ENCODE measurements around the gene CBX5. TPM values are rescaled to one million over a fixed set of nuclear protein-coding genes. Genes with fewer than 3 reads are reported as not detected.
"Not testable (repeated sequence)": the region's sequence is repeated elsewhere in the genome, so short reads cannot be mapped to it uniquely, and the experiment has no call there.

The CBX5 gene
- total RNA-seq (58.5 TPM), polyA plus RNA-seq (ENCODE audit: insufficient read depth in 1 of 8, insufficient read length in 8 of 8, low replicate concordance in 1 of 8) (10 to 100 TPM; 57.2 to 89.1 (median 71.2) TPM)
- long read RNA-seq, donor 1, full-length matches to known transcripts, result 16 of 1,073 reads
- long read RNA-seq, donor 1, partial matches to known transcripts, result 657 of 1,073 reads
- long read RNA-seq, donor 1, other reads (novel, unspliced or antisense), result 400 of 1,073 reads
- long read RNA-seq, donor 2, partial matches to known transcripts, result 0 of 1 reads
- long read RNA-seq, donor 2, other reads (novel, unspliced or antisense), result 0 of 1 reads
- long read RNA-seq, donor 3, full-length matches to known transcripts, result 28 of 1,691 reads
- long read RNA-seq, donor 3, partial matches to known transcripts, result 848 of 1,691 reads
- long read RNA-seq, donor 3, other reads (novel, unspliced or antisense), result 815 of 1,691 reads
- long read RNA-seq, donor 4, full-length matches to known transcripts, result 14 of 31 reads
- long read RNA-seq, donor 4, partial matches to known transcripts, result 17 of 31 reads
- long read RNA-seq, donor 4, other reads (novel, unspliced or antisense), result 0 of 31 reads
- long read RNA-seq, donor 5, full-length matches to known transcripts, result 57 of 3,341 reads
- long read RNA-seq, donor 5, partial matches to known transcripts, result 2,933 of 3,341 reads
- long read RNA-seq, donor 5, other reads (novel, unspliced or antisense), result 351 of 3,341 reads
- long read RNA-seq, donor 6, full-length matches to known transcripts, result 34 of 2,189 reads
- long read RNA-seq, donor 6, partial matches to known transcripts, result 1,050 of 2,189 reads
- long read RNA-seq, donor 6, other reads (novel, unspliced or antisense), result 1,105 of 2,189 reads
- long read RNA-seq, donor 7, full-length matches to known transcripts, result 22 of 68 reads
- long read RNA-seq, donor 7, partial matches to known transcripts, result 46 of 68 reads
- long read RNA-seq, donor 7, other reads (novel, unspliced or antisense), result 0 of 68 reads
- long read RNA-seq, donor 8, full-length matches to known transcripts, result 12 of 2,120 reads
- long read RNA-seq, donor 8, partial matches to known transcripts, result 1,739 of 2,120 reads
- long read RNA-seq, donor 8, other reads (novel, unspliced or antisense), result 369 of 2,120 reads
- long read RNA-seq, donor 9, full-length matches to known transcripts, result 23 of 126 reads
- long read RNA-seq, donor 9, partial matches to known transcripts, result 103 of 126 reads
- long read RNA-seq, donor 9, other reads (novel, unspliced or antisense), result 0 of 126 reads
- long read RNA-seq, donor 10, full-length matches to known transcripts, result 39 of 3,459 reads
- long read RNA-seq, donor 10, partial matches to known transcripts, result 2,005 of 3,459 reads
- long read RNA-seq, donor 10, other reads (novel, unspliced or antisense), result 1,415 of 3,459 reads
- long read RNA-seq, donor 11, full-length matches to known transcripts, result 22 of 66 reads
- long read RNA-seq, donor 11, partial matches to known transcripts, result 44 of 66 reads
- long read RNA-seq, donor 11, other reads (novel, unspliced or antisense), result 0 of 66 reads

DNA sequence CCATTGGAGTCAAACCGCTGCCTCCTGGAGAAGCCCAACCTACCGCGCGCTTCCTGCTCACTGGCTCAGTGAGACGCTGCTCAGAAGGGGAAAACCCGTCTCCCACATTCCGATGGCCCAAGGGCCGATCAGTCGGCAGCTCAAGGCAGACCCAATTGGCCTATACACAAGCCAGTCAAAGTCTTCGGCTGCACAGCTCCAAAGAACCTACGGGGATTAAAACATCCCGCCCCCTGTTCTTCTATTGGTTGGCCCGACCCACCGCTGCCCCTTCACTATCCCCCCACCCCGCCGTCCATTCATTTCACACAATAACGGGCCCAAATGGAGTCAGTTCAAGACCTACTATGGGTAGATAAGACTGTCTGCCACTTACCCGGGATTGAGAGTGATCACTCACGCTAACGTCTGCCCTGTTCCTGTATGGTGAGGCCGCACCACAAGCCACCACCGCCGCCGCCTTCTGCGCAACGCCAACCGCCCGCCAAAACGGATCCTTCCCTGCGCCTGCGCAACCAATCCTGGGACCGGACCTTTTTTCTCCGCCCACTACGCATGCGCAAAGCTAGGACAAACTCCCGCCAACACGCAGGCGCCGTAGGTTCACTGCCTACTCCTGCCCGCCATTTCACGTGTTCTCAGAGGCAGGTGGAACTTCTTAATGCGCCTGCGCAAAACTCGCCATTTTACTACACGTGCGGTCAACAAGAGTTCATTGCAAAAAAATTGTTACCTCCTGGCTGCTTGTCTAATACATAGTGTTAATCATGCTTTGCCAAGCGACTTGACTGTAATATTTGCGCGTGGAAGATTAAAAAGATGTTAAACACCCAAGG is at the start of gene CBX5:
CBX5 (minus strand) TSS at position 491 of the 836 bp plus-strand sequence. CDS start 22,472 bp downstream, outside the sequence.
- peak; percentile 100 for DNase-seq
- Histone ChIP-seq H3K4me3 (ENCODE audit: low read length) (peak within 1 kb of the TSS; percentile 74), H3K36me3 (ENCODE audit: control insufficient read depth, insufficient read depth, low read length) (peaks cover 31% of the 10 kb centered on the region), H3K27ac (ENCODE audit: low read length) (peak within 1 kb of the TSS; percentile 100), H3K9me3 (replicated peaks; ENCODE audit: control insufficient read depth, low read depth, low read length) (no peaks in the 10 kb centered on the region), H3K27me3 (ENCODE audit: control insufficient read depth, insufficient read depth, low read length) (no peaks in the 10 kb centered on the region), H3K4me1 (ENCODE audit: control insufficient read depth, insufficient read depth, low read length) (peaks cover 26% of the 10 kb centered on the region)
- 0% methylated on average over 39 of the region's 49 CpGs for WGBS (ENCODE audit: insufficient coverage)

GRCh38 chr12:54328595-54329337 is 48.8 kb upstream of the CBX5 start:
- no peak overlapping the region for H3K4me3 ChIP-seq (ENCODE audit: low read length)
- H3K27ac ChIP-seq (ENCODE audit: low read length), result no peak overlapping the region
- no peak for DNase-seq
- H3K36me3 ChIP-seq (ENCODE audit: control insufficient read depth, insufficient read depth, low read length), result peaks cover 15% of the 10 kb centered on the region
- H3K9me3 ChIP-seq (replicated peaks; ENCODE audit: control insufficient read depth, low read depth, low read length), result no peaks in the 10 kb centered on the region
- peaks cover 28% of the 10 kb centered on the region for H3K4me1 ChIP-seq (ENCODE audit: control insufficient read depth, insufficient read depth, low read length)
- WGBS (ENCODE audit: insufficient coverage), result 42% methylated on average over 3 of the region's 6 CpGs
- no peaks in the 10 kb centered on the region for H3K27me3 ChIP-seq (ENCODE audit: control insufficient read depth, insufficient read depth, low read length)

- H3K4me1 ChIP-seq (ENCODE audit: control insufficient read depth, insufficient read depth, low read length), result peaks cover 25% of the 10 kb centered on the region
- H3K27ac ChIP-seq (ENCODE audit: low read length), result peak overlapping the region; percentile 98
- H3K4me3 ChIP-seq (ENCODE audit: low read length), result peak overlapping the region; percentile 74
- H3K27me3 ChIP-seq (ENCODE audit: control insufficient read depth, insufficient read depth, low read length); DNase-seq; H3K9me3 ChIP-seq (replicated peaks; ENCODE audit: control insufficient read depth, low read depth, low read length); H3K36me3 ChIP-seq (ENCODE audit: control insufficient read depth, insufficient read depth, low read length): not testable (repeated sequence)
- WGBS (ENCODE audit: insufficient coverage), result no CpG with 5 or more reads among the region's 22 CpGs
Measured at GRCh38 chr12:54325442-54326109, 45.7 kb upstream of the CBX5 start.

DNA sequence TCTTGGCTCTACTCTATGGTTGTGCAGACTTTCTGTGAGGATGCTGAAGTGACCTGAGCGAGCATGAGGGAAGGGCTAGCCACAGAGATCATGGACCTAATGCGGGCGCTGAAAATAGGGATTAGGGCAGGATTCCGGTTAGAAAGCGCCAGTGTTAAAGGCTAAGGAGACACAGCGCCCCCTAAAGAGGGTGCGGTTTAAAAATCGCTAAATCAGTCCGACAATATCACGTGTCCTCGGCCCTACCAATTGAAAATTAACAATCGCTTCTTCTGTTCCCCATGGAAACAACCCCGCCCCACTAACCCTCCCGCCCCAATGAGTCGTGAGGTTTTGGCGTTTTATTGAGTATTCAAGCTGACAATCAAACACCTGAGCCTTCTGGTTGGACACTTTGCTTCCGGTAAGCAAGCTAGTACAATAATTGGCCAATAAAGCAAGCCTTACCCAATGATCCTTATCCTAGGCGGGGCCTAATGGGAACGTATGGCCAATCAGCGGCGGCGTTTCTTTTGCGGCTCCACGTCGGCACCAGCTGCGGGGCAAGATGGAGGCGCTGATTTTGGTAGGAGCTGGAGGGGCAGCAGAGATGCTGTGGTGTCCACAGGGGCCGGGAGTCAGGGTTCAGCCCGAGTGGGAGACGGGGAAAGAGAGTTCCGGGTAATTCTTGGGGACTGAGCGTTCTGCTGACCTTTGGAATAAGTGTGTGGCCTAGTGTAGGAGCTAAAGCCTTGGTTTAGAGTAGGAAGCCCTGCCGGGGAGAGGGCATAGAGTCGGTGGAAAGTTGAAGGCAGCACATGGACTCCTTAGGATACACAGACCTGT is 44.9 kb upstream of the CBX5 start, which contains the start of gene COPZ1:
COPZ1 (plus strand) TSS at position 515 of the 825 bp plus-strand sequence; CDS start at position 548, 33 bp downstream.
- WGBS (ENCODE audit: insufficient coverage), result 2% methylated on average over 13 of the region's 34 CpGs
- H3K27me3 ChIP-seq (ENCODE audit: control insufficient read depth, insufficient read depth, low read length), result no peaks in the 10 kb centered on the region

GRCh38 chr12:54321363-54321762 is 41.4 kb upstream of the CBX5 start:
- no peak overlapping the region for H3K27ac ChIP-seq (ENCODE audit: low read length)
- no peaks in the 10 kb centered on the region for H3K27me3 ChIP-seq (ENCODE audit: control insufficient read depth, insufficient read depth, low read length)
- no peaks in the 10 kb centered on the region for H3K9me3 ChIP-seq (replicated peaks; ENCODE audit: control insufficient read depth, low read depth, low read length)
- H3K4me3 ChIP-seq (ENCODE audit: low read length), result no peak overlapping the region
- 100% methylated on average over 2 of the region's 5 CpGs for WGBS (ENCODE audit: insufficient coverage)
- H3K4me1 ChIP-seq (ENCODE audit: control insufficient read depth, insufficient read depth, low read length), result peaks cover 10% of the 10 kb centered on the region
- H3K36me3 ChIP-seq (ENCODE audit: control insufficient read depth, insufficient read depth, low read length), result no peaks in the 10 kb centered on the region
- no peak for DNase-seq

More for the DNA sequence above, 44.9 kb upstream of the CBX5 start, which contains the start of gene COPZ1:
- DNase-seq, result peak; percentile 100
- no peaks in the 10 kb centered on the region for H3K9me3 ChIP-seq (replicated peaks; ENCODE audit: control insufficient read depth, low read depth, low read length)
- peaks cover 2% of the 10 kb centered on the region for H3K36me3 ChIP-seq (ENCODE audit: control insufficient read depth, insufficient read depth, low read length)
- H3K4me3 ChIP-seq (ENCODE audit: low read length), result peak within 1 kb of the TSS; percentile 74
- peaks cover 17% of the 10 kb centered on the region for H3K4me1 ChIP-seq (ENCODE audit: control insufficient read depth, insufficient read depth, low read length)
- peak within 1 kb of the TSS; percentile 98 for H3K27ac ChIP-seq (ENCODE audit: low read length)

DNA sequence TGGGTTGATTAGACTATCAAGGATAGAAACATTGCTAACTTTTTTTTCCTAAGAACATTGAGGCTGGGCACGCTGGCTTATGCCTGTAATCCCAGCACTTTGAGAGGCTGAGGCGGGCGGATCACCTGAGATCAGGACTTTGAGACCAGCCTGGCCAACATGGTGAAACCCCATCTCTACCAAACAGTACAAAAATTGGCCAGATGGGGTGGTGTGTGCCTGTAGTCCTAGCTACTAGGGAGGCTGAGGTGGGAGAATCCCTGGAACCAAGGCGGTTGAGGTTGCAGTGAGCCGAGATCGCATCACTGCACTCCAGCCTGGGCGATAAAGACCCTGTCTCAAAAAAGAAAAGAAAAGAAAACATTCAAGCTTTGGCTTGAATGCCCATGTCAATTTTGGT is 32.4 kb upstream of the CBX5 start:
- not testable (repeated sequence) for H3K27me3 ChIP-seq (ENCODE audit: control insufficient read depth, insufficient read depth, low read length); H3K36me3 ChIP-seq (ENCODE audit: control insufficient read depth, insufficient read depth, low read length); H3K9me3 ChIP-seq (replicated peaks; ENCODE audit: control insufficient read depth, low read depth, low read length); DNase-seq; H3K4me1 ChIP-seq (ENCODE audit: control insufficient read depth, insufficient read depth, low read length); H3K27ac ChIP-seq (ENCODE audit: low read length); H3K4me3 ChIP-seq (ENCODE audit: low read length)
- 91% methylated on average over 5 of the region's 7 CpGs for WGBS (ENCODE audit: insufficient coverage)

- H3K27ac ChIP-seq (ENCODE audit: low read length), result no peak overlapping the region
- no peak for DNase-seq
- H3K9me3 ChIP-seq (replicated peaks; ENCODE audit: control insufficient read depth, low read depth, low read length), result no peaks in the 10 kb centered on the region
- no peaks in the 10 kb centered on the region for H3K36me3 ChIP-seq (ENCODE audit: control insufficient read depth, insufficient read depth, low read length)
- H3K4me1 ChIP-seq (ENCODE audit: control insufficient read depth, insufficient read depth, low read length), result no peaks in the 10 kb centered on the region
- no peak overlapping the region for H3K4me3 ChIP-seq (ENCODE audit: low read length)
- no peaks in the 10 kb centered on the region for H3K27me3 ChIP-seq (ENCODE audit: control insufficient read depth, insufficient read depth, low read length)
- WGBS (ENCODE audit: insufficient coverage), result no CpG with 5 or more reads among the region's 2 CpGs
Measured at GRCh38 chr12:54311051-54311450, 31.1 kb upstream of the CBX5 start.
